Measurements from ENCODE around the gene WBP1.

GRCh38 chr2:74499940-74500577, 41.8 kb downstream of the WBP1 start:
- no peak for TF ChIP-seq EP300 (IDR thresholded peaks at IDR 0.05)
- TF ChIP-seq CTCF (IDR thresholded peaks at IDR 0.05): no peak

Data from suprapubic skin (tissue), 3 donors.